Kidney (tissue), 14 donors: Measurements from ENCODE around the gene MAB21L2. TPM values are rescaled to one million over a fixed set of nuclear protein-coding genes. Genes with fewer than 3 reads are reported as not detected.

Experiments used
- DNase-seq, 5 donors: peaks; one replicate each; pipeline ENCODE4 v3.0.0-alpha.2; 2013 to 2020
- FAIRE-seq: peaks from 2 replicates; lab custom pipeline; 2012; peaks lifted over from hg19 to GRCh38; lab: Jason Lieb, UNC
- H3K27ac ChIP-seq, 2 donors: one replicate each; pipeline ENCODE4 v1.7.0; 2013; ENCODE audit warnings: low read depth in 2 of 2, low read length in 2 of 2, inconsistent platforms in 1 of 2
- H3K27me3 ChIP-seq: one replicate; pipeline ENCODE4 v1.7.1; 2013; ENCODE audit warnings: low read length, inconsistent platforms; ENCODE audit not compliant: control insufficient read depth, insufficient read depth
- H3K36me3 ChIP-seq, 3 donors: one replicate each; pipeline versions ENCODE4 v1.7.0 to v1.7.1; 2013; ENCODE audit warnings: low read length in 3 of 3, control low read depth in 1 of 3, inconsistent platforms in 1 of 3; ENCODE audit not compliant: insufficient read depth in 3 of 3, control insufficient read depth in 2 of 3
- H3K4me1 ChIP-seq, 3 donors: one replicate each; pipeline versions ENCODE4 v1.7.0 to v1.7.1; 2013; ENCODE audit warnings: low read length in 3 of 3, inconsistent platforms in 1 of 3, low read depth in 1 of 3; ENCODE audit not compliant: control insufficient read depth in 2 of 3, insufficient read depth in 2 of 3
- H3K4me3 ChIP-seq, 3 donors: one replicate each; pipeline versions ENCODE4 v1.7.0 to v1.8.1; 2013; ENCODE audit warnings: low read length in 3 of 3, control low read depth in 1 of 3, inconsistent platforms in 1 of 3
- H3K9ac ChIP-seq, 3 donors: one replicate each; pipeline versions ENCODE4 v1.7.0 to v1.7.1; 2013; ENCODE audit warnings: low read length in 3 of 3, control low read depth in 1 of 3, inconsistent platforms in 1 of 3
- H3K9me3 ChIP-seq, 3 donors: one replicate each; pipeline versions ENCODE4 v1.7.0 to v1.7.1; 2013; ENCODE audit warnings: low read length in 3 of 3, control low read depth in 1 of 3, inconsistent platforms in 1 of 3; ENCODE audit not compliant: control insufficient read depth in 2 of 3, insufficient read depth in 1 of 3
- CTCF ChIP-seq: IDR thresholded peaks from 3 replicates; pipeline ENCODE4 v1.5.1; 2012; ENCODE audit warnings: mild to moderate bottlenecking, moderate library complexity, borderline replicate concordance; ENCODE audit not compliant: insufficient read depth; ENCODE audit errors: extremely low read depth
- intact Hi-C: fragments of 100-400 bp; cut with DNase I; formaldehyde crosslinking; loops from one replicate; pipeline ENCODE4 v1.11.1; 2022
- polyA plus RNA-seq: library from polyadenylated mRNA; stranded (reverse); fragments of 350-450 nt; fragmentation: Illumina TruSeq; extraction: RNeasy Lipid Tissue Mini Kit (QIAGEN cat#74804); gene quantifications from one replicate; pipeline ENCODE4 v1.2.3, GENCODE V29; 2014; ENCODE audit warnings: low read depth, low replicate concordance; ENCODE audit not compliant: insufficient read depth
- total RNA-seq: library from RNA; stranded (reverse); fragmentation: NEBNext Ultra II Directional; extraction: Animal tissue kit (Norgen Biotek cat#: 25700); gene quantifications from one replicate; pipeline ENCODE4 v1.2.1, GENCODE V29; 2021
- donor health status: control.
- donor health status: control.
- donor health status: control.
- donor health status: control.
- donor health status: control.
- donor health status: DM: yes; HTN: yes; CAD: no.
- donor health status: Normal renal cell carcinoma (clear cell type).

Gene MAB21L2
- total and polyA plus RNA-seq, 2 donors from 2014 or later, result 0.09 TPM; not detected in 1

DNA sequence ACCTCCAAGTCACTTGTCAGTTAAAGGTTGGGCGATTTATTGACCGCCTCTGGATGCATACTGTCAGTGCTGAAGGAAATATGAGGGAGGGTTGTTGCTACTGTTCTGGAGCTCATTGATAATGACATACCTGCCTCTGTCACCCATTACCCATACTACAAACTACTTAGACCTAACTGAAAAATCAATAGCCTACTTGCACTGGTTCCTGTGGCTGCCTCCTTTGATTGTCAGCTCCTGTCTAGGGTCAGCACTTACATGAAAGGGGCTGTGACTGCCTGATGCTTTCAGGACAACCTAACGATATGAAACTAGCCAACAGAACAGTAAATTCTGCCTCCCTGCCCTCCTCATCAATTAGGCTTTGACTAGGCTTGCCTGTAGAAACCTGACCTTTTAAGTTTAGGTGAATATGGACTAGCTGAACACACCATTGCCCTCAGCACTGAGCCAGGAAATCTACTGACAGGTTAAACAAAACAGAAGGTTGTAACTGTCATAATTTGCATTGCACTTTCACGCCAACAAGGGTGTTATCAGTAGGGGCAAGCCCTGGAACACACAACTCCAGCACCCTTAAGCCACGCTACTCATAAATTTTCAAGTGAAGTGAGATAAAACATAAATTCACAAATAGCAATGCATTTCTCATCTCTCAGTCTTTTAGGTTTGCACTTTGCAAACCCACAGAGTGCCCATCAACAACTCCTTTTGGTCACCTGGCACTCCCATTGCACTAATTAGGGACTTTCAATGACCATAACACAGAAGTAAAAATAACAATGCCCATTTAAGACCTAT lies 9.0 kb upstream of the MAB21L2 start:
- H3K4me3 ChIP-seq, result no peak overlapping the region
- no peaks in the 10 kb centered on the region for H3K36me3 ChIP-seq
- FAIRE-seq, result no peak
- no peak overlapping the region for H3K27ac ChIP-seq
- DNase-seq, result no peak
- no peaks in the 10 kb centered on the region for H3K4me1 ChIP-seq
- no peak overlapping the region for H3K9ac ChIP-seq
- intact Hi-C loops, result no loop called here
- H3K27me3 ChIP-seq, result peaks cover 3% of the 10 kb centered on the region
- TF ChIP-seq CTCF, result no peak
- no peaks in the 10 kb centered on the region for H3K9me3 ChIP-seq

DNA sequence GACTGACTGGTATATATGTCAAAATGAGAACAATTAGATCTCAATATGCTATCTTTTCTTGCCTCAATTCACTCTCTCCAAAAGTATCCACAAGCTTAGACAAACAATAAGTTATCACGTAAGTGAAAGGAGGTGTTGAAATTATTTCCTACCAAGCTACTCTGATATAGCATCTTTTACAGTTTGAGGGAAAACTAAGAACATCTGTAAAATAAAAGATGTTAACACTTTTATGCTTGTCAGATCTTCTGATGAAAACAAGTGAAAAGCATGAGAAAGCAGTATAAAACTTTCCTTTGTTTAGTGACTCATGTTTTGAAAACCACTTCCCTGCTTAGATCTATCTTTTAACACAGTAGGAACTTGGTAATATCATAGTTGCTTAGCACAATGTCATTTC lies 8.4 kb upstream of the MAB21L2 start:
- Histone ChIP-seq H3K9ac (no peak overlapping the region), H3K4me1 (no peaks in the 10 kb centered on the region), H3K36me3 (no peaks in the 10 kb centered on the region), H3K4me3 (no peak overlapping the region), H3K27me3 (peaks cover 6% of the 10 kb centered on the region), H3K27ac (no peak overlapping the region), H3K9me3 (no peaks in the 10 kb centered on the region)
- DNase-seq (no peak), FAIRE-seq (no peak)
- TF ChIP-seq CTCF, result no peak
- intact Hi-C loops, result no loop called here

DNA sequence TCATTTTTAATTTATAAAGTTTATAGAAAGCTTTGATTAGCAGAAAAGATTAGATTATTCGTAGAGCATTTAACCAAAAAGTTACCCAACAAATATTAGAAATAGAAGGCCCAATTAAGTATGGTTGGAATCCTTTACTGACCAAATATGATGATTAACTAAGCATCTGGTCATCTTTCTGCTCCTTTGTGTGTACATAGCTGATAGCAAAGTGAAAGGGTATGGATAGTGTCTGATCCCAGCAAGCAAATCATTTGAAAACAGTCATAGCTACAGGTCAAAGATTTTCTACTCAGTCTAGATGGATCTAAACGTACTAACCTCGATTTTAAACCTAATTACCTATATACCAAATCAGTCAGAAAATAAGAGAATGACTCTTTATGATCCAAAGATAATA lies 7.3 kb upstream of the MAB21L2 start:
- FAIRE-seq (no peak), DNase-seq (no peak)
- no peak overlapping the region for H3K4me3 ChIP-seq
- H3K27me3 ChIP-seq, result peaks cover 12% of the 10 kb centered on the region
- no peaks in the 10 kb centered on the region for H3K9me3 ChIP-seq
- no peak for TF ChIP-seq CTCF
- intact Hi-C loops, result no loop called here
- no peaks in the 10 kb centered on the region for H3K36me3 ChIP-seq
- no peak overlapping the region for H3K27ac ChIP-seq
- no peaks in the 10 kb centered on the region for H3K4me1 ChIP-seq
- H3K9ac ChIP-seq, result no peak overlapping the region
